HL-60 (cell line): ENCODE results near the gene TMEM184B.

ENCODE experiments used
- GABPA ChIP-seq: IDR thresholded peaks from 2 replicates; pipeline ENCODE4 v1.6.1; 2012; ENCODE audit warnings: low read depth
- POLR2AphosphoS5 ChIP-seq: IDR thresholded peaks from 2 replicates; pipeline ENCODE4 v1.6.1; 2012; ENCODE audit warnings: low read depth
- SPI1 ChIP-seq: IDR thresholded peaks from 2 replicates; pipeline ENCODE4 v1.6.1; 2012; ENCODE audit warnings: low read depth, mild to moderate bottlenecking, borderline replicate concordance
- TF ChIP-seq, protein P1 (sequence below): IDR thresholded peaks from one replicate; pipeline ENCODE4 v1.5.1; 2011; ENCODE audit warnings: low read length, control low read depth, inconsistent platforms; ENCODE audit not compliant: insufficient read depth
- TF ChIP-seq, protein P2 (sequence below): IDR thresholded peaks from 2 replicates; pipeline ENCODE4 v1.6.1; 2012; ENCODE audit warnings: low read depth; ENCODE audit not compliant: insufficient replicate concordance

DNA sequence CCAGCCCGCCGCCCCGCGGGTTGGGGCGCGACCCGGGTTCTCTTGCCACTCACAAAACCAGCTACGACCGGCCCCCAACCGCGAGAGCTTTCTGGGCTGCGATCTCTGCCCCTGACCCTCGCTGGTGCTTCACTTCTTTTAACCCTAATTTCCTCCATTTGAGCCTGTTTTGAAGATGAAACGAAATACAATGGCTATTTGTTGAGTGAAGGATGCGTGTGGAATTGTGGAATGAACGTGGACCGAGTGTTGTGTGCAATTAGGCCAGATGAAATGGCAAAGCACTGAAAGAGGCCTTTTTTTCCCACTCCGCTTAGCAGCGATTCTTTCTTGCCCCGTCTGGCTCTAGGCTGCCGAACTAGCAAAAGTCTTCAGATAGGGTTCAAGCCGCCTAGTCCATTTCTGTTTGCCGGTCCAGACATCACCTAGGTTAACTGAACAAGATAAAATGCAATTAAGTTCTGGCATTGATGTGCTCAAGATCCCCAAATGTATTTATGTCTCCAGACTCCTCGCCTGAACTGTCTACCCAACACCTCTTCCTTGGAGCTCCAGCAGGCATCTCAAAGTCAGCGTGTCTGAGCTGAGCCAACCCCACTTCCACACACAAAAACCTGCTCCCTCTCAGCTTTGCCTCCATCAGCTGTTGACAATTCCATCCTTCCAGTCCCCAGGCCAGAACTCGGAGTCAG, 471 bp upstream of the TMEM184B start:
- no peak for TF ChIP-seq POLR2AphosphoS5
- TF ChIP-seq, protein P1, sequence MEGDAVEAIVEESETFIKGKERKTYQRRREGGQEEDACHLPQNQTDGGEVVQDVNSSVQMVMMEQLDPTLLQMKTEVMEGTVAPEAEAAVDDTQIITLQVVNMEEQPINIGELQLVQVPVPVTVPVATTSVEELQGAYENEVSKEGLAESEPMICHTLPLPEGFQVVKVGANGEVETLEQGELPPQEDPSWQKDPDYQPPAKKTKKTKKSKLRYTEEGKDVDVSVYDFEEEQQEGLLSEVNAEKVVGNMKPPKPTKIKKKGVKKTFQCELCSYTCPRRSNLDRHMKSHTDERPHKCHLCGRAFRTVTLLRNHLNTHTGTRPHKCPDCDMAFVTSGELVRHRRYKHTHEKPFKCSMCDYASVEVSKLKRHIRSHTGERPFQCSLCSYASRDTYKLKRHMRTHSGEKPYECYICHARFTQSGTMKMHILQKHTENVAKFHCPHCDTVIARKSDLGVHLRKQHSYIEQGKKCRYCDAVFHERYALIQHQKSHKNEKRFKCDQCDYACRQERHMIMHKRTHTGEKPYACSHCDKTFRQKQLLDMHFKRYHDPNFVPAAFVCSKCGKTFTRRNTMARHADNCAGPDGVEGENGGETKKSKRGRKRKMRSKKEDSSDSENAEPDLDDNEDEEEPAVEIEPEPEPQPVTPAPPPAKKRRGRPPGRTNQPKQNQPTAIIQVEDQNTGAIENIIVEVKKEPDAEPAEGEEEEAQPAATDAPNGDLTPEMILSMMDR, result no peak
- TF ChIP-seq, protein P2, sequence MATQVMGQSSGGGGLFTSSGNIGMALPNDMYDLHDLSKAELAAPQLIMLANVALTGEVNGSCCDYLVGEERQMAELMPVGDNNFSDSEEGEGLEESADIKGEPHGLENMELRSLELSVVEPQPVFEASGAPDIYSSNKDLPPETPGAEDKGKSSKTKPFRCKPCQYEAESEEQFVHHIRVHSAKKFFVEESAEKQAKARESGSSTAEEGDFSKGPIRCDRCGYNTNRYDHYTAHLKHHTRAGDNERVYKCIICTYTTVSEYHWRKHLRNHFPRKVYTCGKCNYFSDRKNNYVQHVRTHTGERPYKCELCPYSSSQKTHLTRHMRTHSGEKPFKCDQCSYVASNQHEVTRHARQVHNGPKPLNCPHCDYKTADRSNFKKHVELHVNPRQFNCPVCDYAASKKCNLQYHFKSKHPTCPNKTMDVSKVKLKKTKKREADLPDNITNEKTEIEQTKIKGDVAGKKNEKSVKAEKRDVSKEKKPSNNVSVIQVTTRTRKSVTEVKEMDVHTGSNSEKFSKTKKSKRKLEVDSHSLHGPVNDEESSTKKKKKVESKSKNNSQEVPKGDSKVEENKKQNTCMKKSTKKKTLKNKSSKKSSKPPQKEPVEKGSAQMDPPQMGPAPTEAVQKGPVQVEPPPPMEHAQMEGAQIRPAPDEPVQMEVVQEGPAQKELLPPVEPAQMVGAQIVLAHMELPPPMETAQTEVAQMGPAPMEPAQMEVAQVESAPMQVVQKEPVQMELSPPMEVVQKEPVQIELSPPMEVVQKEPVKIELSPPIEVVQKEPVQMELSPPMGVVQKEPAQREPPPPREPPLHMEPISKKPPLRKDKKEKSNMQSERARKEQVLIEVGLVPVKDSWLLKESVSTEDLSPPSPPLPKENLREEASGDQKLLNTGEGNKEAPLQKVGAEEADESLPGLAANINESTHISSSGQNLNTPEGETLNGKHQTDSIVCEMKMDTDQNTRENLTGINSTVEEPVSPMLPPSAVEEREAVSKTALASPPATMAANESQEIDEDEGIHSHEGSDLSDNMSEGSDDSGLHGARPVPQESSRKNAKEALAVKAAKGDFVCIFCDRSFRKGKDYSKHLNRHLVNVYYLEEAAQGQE, result no peak
- TF ChIP-seq SPI1, result no peak
- TF ChIP-seq GABPA, result no peak
